ENCODE data around the gene GCNA.

GCNA gene, protein sequence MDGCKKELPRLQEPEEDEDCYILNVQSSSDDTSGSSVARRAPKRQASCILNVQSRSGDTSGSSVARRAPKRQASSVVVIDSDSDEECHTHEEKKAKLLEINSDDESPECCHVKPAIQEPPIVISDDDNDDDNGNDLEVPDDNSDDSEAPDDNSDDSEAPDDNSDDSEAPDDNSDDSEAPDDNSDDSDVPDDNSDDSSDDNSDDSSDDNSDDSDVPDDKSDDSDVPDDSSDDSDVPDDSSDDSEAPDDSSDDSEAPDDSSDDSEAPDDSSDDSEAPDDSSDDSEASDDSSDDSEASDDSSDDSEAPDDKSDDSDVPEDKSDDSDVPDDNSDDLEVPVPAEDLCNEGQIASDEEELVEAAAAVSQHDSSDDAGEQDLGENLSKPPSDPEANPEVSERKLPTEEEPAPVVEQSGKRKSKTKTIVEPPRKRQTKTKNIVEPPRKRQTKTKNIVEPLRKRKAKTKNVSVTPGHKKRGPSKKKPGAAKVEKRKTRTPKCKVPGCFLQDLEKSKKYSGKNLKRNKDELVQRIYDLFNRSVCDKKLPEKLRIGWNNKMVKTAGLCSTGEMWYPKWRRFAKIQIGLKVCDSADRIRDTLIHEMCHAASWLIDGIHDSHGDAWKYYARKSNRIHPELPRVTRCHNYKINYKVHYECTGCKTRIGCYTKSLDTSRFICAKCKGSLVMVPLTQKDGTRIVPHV

DNA sequence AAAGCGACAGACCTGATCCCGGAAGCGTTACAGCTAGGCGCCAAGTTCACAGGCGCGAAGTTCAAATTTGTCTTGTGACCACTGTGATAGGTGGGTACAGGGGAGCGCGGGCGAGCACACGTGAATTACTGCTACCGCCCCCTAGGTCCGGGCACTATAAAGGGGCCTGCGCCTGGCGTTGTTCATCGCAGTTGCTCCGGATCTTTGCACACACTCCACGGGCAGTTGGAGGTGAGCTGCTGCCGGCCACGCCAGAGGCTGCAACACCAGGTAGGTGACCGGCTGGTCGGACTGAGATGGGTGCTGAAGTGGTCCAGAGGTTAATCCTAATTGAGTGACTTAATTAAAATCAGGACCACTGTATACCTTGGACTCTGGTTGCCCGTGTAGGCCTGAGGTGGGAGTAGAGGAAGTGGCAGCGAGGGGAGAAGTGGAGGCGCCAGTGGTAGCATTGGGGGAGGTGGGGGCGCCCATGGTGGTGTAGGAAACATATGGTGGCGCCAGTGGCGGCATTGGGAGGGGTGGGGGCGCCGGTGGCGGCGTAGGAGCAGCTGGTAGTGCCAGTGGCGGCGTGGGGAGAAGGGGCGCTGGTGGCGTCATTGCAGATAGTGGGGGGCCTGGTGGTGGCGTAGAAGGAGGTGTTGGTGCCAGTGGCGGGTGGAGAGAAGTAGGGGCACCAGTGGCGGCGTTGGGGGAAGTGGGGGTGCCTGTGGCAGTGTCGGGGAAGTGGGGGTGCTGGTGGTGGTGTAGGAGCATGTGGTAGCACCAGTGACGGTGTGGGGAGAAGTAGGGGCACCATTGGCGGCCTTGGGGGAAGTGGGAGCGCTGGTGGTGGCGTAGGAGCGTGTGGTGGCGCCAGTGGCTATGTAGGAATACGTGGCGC, at the start of gene GCNA:
GCNA (plus strand) TSS at position 185 of the 883 bp plus-strand sequence. CDS start 2,385 bp downstream, outside the sequence.
- TF ChIP-seq, protein P1, sequence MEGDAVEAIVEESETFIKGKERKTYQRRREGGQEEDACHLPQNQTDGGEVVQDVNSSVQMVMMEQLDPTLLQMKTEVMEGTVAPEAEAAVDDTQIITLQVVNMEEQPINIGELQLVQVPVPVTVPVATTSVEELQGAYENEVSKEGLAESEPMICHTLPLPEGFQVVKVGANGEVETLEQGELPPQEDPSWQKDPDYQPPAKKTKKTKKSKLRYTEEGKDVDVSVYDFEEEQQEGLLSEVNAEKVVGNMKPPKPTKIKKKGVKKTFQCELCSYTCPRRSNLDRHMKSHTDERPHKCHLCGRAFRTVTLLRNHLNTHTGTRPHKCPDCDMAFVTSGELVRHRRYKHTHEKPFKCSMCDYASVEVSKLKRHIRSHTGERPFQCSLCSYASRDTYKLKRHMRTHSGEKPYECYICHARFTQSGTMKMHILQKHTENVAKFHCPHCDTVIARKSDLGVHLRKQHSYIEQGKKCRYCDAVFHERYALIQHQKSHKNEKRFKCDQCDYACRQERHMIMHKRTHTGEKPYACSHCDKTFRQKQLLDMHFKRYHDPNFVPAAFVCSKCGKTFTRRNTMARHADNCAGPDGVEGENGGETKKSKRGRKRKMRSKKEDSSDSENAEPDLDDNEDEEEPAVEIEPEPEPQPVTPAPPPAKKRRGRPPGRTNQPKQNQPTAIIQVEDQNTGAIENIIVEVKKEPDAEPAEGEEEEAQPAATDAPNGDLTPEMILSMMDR (IDR thresholded peaks at IDR 0.05; ENCODE audit: unreplicated experiment in 3 of 3) = no peak
- H3K27ac Mint-ChIP-seq = no peak within 1 kb of the TSS
- no peaks in the 10 kb centered on the region for H3K27me3 Mint-ChIP-seq (ENCODE audit: low read depth)
- H3K36me3 Mint-ChIP-seq (ENCODE audit: low read depth) = peaks cover 53% of the 10 kb centered on the region
- H3K4me1 Mint-ChIP-seq = no peaks in the 10 kb centered on the region
- H3K9me3 Mint-ChIP-seq = peaks cover 2% of the 10 kb centered on the region
- H3K4me3 Mint-ChIP-seq = no peak within 1 kb of the TSS

DNA sequence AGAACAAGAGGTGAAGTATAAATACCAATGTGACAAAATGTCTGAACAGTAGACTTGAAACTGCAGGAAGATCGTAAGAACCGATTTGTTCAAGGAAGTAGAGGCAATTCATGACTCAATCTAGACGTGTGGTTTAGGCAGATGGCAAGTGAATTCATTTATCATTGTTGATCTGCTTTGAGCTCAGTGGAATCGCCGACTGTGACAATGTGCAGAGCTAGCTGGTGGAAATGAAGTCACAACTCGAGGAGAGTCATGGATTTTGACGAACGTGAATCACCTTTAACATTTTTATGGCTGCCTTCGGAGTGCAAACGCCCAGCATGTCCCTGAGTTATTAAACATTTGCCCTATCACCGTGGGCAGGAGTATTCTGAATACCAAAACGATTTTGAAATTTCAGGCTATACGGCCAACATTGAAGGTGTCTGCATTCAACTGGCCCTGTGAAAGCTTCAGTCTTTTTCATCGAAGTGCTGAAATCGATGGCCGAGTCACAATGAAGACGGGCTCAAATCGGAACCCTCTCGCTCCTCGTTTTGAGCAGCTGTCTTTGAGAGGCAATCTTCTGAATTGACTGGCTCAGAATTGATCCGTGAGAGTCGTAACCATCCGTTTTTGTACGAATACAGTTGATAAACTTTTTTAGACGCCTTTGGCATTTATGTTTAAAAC, 46.0 kb upstream of the GCNA start:
- H3K9me3 Mint-ChIP-seq = peaks cover 7% of the 10 kb centered on the region
- no peaks in the 10 kb centered on the region for H3K27me3 Mint-ChIP-seq (ENCODE audit: low read depth)
- TF ChIP-seq, protein P1 (IDR thresholded peaks at IDR 0.05; ENCODE audit: unreplicated experiment in 3 of 3) = no peak
- peaks cover 21% of the 10 kb centered on the region for H3K4me1 Mint-ChIP-seq
- H3K27ac Mint-ChIP-seq = peak overlapping the region; percentile 92 to 96 (median 95)
- H3K36me3 Mint-ChIP-seq (ENCODE audit: low read depth) = peaks cover 4% of the 10 kb centered on the region
- H3K4me3 Mint-ChIP-seq = peak overlapping the region; percentile 98 to 99 (median 98)

DNA sequence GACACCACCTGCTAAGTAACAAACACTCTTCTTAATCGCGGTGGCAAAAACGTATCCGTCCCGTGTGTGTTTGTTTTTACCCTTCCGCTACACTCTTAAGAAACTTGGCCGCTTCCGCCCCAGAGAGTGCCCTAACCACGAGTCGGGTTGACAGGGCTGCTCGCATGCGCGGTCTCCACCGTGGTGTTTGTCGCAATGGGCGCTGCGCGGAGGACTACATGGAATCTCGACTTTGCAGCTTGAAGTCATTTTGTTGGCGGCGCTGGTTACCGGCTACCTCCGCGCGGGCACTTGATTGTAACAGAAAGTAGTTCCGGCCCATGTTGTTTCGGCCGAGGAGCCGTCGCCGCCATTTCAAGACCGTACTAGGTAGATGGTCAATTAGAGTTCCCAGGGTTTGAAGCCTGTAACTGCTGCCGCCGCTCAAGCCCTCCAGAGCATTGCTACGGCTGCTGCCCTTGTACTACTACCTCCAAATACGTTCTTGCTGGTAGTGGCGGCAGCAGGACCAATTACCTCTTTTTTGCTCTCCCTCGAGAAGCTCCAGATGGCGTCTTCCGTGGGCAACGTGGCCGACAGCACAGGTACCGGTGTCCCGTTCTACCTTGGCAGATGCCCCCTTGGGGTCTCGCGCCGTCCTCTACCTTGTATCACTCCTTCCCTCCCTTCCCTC, 45.3 kb upstream of the GCNA start, which contains the start of gene OGT:
OGT (plus strand) TSS at position 352 of the 673 bp plus-strand sequence; CDS start at position 548, 196 bp downstream.
- Mint-ChIP-seq H3K36me3 (ENCODE audit: low read depth) (peaks cover 4% of the 10 kb centered on the region), H3K27ac (peak within 1 kb of the TSS; percentile 92 to 96 (median 95)), H3K4me3 (peak within 1 kb of the TSS; percentile 98 to 99 (median 98)), H3K27me3 (ENCODE audit: low read depth) (no peaks in the 10 kb centered on the region), H3K9me3 (peaks cover 7% of the 10 kb centered on the region), H3K4me1 (peaks cover 21% of the 10 kb centered on the region)
- TF ChIP-seq, protein P1 (IDR thresholded peaks at IDR 0.05; ENCODE audit: unreplicated experiment in 3 of 3) = no peak

DNA sequence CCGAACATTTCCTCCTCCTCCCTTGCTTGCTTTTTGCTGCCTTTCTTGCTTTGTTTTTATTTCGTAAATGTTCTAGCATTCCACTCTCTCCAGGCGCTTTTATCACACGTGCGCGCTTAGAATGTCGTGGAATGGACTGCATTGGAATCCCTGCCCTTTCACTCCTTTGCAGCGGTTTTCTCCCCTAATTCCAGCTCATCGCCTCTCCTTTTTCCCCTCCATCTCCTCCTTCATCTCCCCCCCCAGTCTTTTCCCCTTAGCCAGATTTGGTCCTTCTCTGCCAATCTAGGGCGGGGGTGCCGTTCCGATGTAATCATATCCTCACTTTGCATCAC, 44.8 kb upstream of the GCNA start:
- Mint-ChIP-seq H3K4me1 (peaks cover 21% of the 10 kb centered on the region), H3K4me3 (peak overlapping the region; percentile 98 to 99 (median 98)), H3K27ac (peak overlapping the region; percentile 92 to 96 (median 95)), H3K27me3 (ENCODE audit: low read depth) (no peaks in the 10 kb centered on the region), H3K36me3 (ENCODE audit: low read depth) (peaks cover 6% of the 10 kb centered on the region), H3K9me3 (peaks cover 7% of the 10 kb centered on the region)
- TF ChIP-seq, protein P1 (IDR thresholded peaks at IDR 0.05; ENCODE audit: unreplicated experiment in 3 of 3) = no peak

Measured in nephron (organoid).